ENCODE results near the gene RNF125.
"Not testable (repeated sequence)": the region's sequence is repeated elsewhere in the genome, so short reads cannot be mapped to it uniquely, and the experiment has no call there.

Gene RNF125

DNA sequence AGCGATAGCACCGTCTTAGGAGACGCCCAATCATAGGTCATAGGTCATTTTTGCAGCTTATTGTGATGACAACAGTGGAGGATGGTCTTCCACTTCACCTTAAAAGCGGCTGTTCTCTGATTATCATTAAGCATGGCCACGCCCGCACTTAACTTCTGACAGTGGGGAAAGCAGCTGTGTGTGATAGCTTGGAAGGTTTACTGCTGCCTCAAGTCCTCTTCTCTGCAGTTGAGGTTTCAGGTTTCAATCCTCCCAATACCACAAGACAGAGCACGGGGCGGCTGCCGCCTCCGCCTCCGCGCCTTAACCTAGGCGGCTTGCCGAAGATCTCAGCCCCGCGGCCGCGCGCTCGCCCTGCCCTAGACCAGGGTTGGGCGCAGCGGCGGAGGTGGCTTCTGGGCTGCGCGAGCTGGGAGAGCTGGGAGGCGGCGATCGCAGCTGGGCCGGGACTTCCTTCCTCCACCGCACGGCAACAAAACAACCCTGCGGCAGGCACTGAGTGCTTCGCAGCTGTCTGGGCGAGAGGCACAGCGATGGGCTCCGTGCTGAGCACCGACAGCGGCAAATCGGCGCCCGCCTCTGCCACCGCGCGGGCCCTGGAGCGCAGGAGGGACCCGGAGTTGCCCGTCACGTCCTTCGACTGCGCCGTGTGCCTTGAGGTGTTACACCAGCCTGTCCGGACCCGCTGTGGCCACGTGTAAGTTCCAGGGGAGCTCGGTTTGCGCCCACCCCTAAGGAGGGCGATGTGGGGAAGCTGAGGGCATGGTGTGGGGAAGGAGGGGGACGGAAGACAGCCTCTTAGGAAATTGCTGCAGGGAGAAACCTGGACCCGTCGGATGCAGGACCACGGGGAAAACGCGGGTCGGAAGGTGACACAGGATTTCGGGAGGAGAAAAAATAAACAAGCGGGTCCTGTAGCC lies at the start of gene RNF125:
Gene RNF125, plus strand, starts transcription at position 495 of the 920 bp plus-strand sequence. Its CDS starts 39 bp downstream, at position 534.
- peak; percentile 85 to 94 (median 89) for DNase-seq

DNA sequence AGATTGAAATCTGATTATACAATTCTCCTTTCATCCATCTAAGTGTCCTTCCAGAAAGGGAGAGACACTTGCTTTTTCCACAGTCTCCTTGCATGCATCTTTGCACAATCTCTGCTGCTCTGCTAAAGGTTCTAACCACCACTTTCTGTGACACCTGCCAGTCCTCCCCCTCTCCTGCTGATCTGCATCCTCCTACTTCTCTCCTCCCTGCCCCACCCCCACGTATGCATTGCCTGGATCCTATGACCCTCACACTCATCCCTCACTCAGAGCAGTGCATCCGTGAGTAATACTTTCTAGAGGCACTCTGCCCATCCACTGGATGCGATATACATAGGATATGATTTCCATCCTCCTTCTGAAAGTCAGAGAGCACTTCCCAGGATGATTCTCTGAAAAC lies 48.0 kb upstream of the RNF125 start:
- DNase-seq = no peak

GRCh38 chr18:31973929-31974546 lies 44.6 kb upstream of the RNF125 start:
- DNase-seq = no peak

- no peak for DNase-seq
Measured at GRCh38 chr18:31976242-31976641, 42.4 kb upstream of the RNF125 start.

- peak; percentile 31 to 69 (median 33) for DNase-seq
Measured at GRCh38 chr18:31977270-31977872, 41.3 kb upstream of the RNF125 start.

- DNase-seq = no peak
Measured at GRCh38 chr18:31978616-31979015, 40.0 kb upstream of the RNF125 start.

DNA sequence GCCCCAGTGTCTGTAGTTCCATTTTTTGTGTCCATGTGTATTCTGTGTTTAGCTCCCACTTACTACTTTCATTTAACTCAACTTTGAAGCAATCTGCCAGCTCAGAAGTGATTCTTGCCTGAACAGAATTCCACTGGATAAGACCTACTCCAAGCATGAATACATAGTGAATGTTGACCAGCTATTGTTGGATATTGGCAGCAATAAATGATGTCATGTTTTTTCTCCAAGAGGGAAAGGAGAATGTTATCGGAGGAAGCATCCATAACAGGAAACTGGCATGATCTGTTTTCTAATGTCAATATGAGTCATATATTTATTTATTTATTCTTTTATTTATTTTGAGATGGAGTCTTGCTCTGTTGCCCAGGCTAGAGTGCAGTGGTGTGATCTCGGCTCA lies 38.9 kb upstream of the RNF125 start:
- no peak for DNase-seq

- no peak for DNase-seq
Measured at GRCh38 chr18:31980863-31981262, 37.8 kb upstream of the RNF125 start.

DNA sequence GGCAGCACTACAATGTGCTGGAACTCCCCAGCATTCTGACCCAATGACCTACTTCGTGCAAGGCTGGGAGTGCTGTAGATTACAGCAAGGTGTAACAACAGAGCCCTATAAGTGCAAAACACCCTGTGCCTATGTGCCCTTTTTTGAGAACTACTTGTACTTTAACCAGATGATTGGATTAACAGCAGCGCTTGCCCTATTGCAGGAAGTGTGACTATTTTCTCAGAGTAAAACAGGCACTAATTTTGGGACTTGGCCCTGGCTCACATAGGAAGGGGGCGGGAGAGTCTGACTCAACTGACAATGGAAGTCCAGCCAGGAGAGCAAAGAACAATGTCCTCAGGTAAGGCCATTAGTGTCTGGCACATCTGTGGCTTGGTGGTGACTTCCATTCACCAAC lies 35.6 kb upstream of the RNF125 start:
- DNase-seq = no peak

GRCh38 chr18:31983976-31984375 lies 34.6 kb upstream of the RNF125 start:
- no peak for DNase-seq

- no peak for DNase-seq
Measured at GRCh38 chr18:31990823-31991222, 27.8 kb upstream of the RNF125 start.

DNA sequence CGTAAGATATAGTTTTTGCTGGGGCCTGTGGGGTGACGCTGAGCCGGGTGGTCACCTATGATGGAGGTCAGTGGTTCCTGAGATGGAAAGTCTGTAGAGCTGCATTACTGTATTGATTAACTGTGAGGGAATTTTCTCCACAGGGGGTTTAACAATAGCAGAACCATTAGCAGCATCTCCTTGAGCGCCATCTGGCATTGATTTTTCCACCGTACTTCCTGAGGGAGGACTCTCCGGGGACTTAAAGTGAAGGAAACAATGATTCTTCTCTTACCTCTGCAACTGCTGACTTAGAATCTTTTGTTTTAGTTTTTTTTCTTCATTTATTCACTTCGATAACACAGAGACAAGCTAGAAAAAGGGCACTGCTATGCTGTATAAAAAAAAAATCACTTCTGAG lies 22.6 kb upstream of the RNF125 start:
- DNase-seq = no peak

GRCh38 chr18:31998880-31999412 lies 19.7 kb upstream of the RNF125 start:
- no peak for DNase-seq

- DNase-seq = not testable (repeated sequence)
Measured at GRCh38 chr18:32001141-32001540, 17.5 kb upstream of the RNF125 start.

DNA sequence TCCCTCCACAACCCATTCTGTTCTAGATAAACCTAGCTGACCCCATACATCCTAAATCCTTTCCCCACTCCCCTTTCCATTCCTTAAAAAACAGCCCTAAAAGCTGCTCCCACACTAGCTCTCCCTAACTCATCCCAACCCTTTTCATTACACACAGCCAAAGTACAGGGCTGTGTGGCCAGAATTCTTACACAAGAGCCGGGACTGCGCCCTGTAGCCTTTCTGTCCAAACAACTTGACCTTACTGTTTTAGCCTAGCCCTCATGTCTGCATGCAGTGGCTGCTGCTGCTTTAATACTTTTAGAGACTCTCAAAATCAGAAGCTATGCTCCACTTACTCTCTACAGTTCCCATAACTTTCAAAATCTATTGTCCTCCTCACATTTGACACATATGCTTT lies 14.8 kb upstream of the RNF125 start:
- not testable (repeated sequence) for DNase-seq

GRCh38 chr18:32010124-32010721 lies 8.4 kb upstream of the RNF125 start:
- DNase-seq = no peak

DNA sequence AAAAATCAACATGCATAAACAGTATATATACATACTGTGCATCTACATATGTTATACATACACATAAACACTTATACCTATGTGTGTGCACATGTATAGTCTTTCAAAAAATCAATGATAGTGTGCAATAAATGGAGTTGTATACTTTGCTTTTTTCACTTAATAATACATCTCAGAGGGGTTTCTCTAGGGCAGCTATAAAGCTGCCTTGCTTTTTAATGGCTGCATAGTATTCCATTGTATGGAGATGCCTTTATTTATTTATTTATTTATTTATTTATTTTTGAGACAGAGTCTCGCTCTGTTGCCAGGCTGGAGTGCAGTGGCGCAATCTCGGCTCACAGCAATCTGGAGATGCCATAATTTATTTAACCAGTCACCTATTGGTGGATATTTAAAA lies 7.4 kb upstream of the RNF125 start:
- DNase-seq = no peak

GRCh38 chr18:32019251-32019948 lies 775 bp downstream of the RNF125 start:
- DNase-seq = peak; percentile 44 to 81 (median 80)

GRCh38 chr18:32019949-32020625 lies 1.5 kb downstream of the RNF125 start:
- not testable (repeated sequence) for DNase-seq

DNA sequence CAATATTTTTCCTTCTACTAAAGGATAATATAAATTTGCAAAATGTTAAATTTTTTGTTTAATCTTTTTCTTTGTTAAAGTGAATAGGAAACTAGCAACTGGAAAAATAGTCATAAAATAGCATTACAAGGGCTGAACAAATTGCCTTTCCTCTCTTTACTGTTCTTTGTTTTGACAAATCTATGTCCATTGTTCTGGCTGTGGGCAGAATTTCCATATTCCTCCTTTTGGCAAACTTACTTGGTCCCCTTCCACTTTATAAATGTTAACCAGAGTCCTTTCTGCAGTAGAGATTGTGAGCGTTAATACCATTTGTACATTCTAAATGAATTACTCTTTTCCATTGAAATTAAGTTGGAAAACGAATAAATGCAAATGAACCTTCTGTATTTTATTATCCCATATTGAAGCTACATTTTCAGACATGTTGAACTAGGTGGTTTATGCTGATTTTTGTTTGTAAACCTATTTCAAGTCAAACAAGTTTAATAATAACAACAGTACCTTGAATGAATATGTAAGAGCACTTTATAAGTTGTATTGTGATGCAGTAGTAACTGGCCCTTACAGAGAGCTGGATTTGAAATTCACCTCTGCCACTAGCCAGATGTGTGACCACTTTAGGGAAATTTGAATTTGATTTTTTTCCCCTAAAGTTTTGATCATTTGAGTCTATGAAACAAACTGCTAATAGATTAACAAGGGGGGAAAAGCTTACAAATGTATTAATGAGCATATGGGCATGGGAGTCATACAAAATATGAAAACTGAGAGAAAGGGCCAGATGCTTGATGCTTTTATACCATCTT lies 3.3 kb downstream of the RNF125 start:
- no peak for DNase-seq

DNA sequence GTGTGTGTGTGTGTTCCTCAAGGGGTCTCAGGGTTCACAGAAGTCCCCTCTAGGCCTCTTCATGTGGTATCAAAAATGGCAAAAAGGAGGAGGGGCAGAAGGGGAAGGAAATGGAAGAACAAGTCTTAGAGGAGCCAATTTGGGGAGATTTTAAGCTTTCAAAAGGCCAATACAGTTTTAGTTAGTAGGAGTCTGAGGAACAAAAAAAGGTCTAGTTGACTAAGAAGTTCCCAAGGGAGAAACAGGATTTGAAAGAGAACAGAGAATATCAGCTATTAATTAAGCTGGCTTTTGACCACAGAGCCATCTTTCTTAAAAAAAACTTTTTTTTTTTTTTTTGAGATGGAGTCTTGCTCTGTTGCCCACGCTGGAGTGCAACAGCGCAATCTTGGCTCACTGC lies 7.1 kb downstream of the RNF125 start:
- no peak for DNase-seq

Data from NCI-H1417 (cell line).